Esophagus squamous epithelium (tissue), 5 donors: ENCODE measurements around the gene RPTOR. TPM values are rescaled to one million over a fixed set of nuclear protein-coding genes. Genes with fewer than 3 reads are reported as not detected.
"Not testable (repeated sequence)": the region's sequence is repeated elsewhere in the genome, so short reads cannot be mapped to it uniquely, and the experiment has no call there.

Source experiments
- DNase-seq: peaks from one replicate; lab custom pipeline; 2025; lab: John Stamatoyannopoulos, UW
- H3K27ac ChIP-seq, 4 donors: fragments of 200-600 bp; sonication (generic); one replicate each; pipeline ENCODE4 v1.5.1; 2016 to 2019; ENCODE audit warnings: mild to moderate bottlenecking in 1 of 4
- H3K27me3 ChIP-seq, 4 donors: fragments of 200-600 bp; sonication (generic); 1 replicate in 3 of 4; 2 replicates in 1 of 4; pipeline versions ENCODE4 v1.5.1 to v1.6.0; 2017 to 2021; ENCODE audit warnings: antibody characterized with exemption in 1 of 4
- H3K36me3 ChIP-seq, 3 donors: fragments of 200-600 bp; sonication (generic); one replicate each; pipeline ENCODE4 v1.5.1; 2016 to 2019
- H3K4me1 ChIP-seq, 3 donors: fragments of 200-600 bp; sonication (generic); one replicate each; pipeline ENCODE4 v1.5.1; 2017 to 2019
- H3K4me3 ChIP-seq, 4 donors: fragments of 200-600 bp; sonication (generic); 1 replicate in 3 of 4; 2 replicates in 1 of 4; pipeline ENCODE4 v1.5.1; 2016 to 2019; ENCODE audit warnings: mild to moderate bottlenecking in 2 of 4, moderate library complexity in 1 of 4
- H3K9me3 ChIP-seq, 3 donors: fragments of 200-600 bp; sonication (generic); one replicate each; pipeline ENCODE4 v1.5.1; 2016 to 2019
- CTCF ChIP-seq, 6 experiments: fragments of 450-650 bp in 4 of 6; fragments of 200-600 bp in 2 of 6; sonication (generic) in 2 of 6; IDR thresholded peaks; one replicate each; pipeline ENCODE4 v1.5.1; 2016 to 2019; ENCODE audit warnings: antibody characterized with exemption in 6 of 6, mild to moderate bottlenecking in 4 of 6, moderate library complexity in 4 of 6
- POLR2A ChIP-seq, 4 donors: fragments of 450-650 bp; IDR thresholded peaks; one replicate each; pipeline ENCODE4 v1.6.1; 2017; ENCODE audit warnings: antibody characterized with exemption in 4 of 4, mild to moderate bottlenecking in 4 of 4, moderate library complexity in 3 of 4
- WGBS, 2 donors: methylation state at CpG; one replicate each; pipeline ENCODE4 v1.1.5; 2018; 5-methylcytosine and 5-hydroxymethylcytosine counted together
- intact Hi-C: fragments of 100-400 bp; cut with DNase I; formaldehyde crosslinking; loops from one replicate; pipeline ENCODE4 v1.15.0; 2022
- total RNA-seq, 4 donors: library from RNA; depleted of rRNA; stranded (reverse); fragments of >200 nt; gene quantifications; one replicate each; pipeline ENCODE4 v1.1.0, GENCODE V29; 2016
- donor health status: DM: yes; HTN: yes; CAD: no.

The RPTOR gene
- total RNA-seq, 4 donors from 2014 or later: 11.7 to 27.8 (median 22.8) TPM

- Histone ChIP-seq H3K9me3 (no peaks in the 10 kb centered on the region), H3K27me3 (no peaks in the 10 kb centered on the region), H3K4me3 (no peak overlapping the region), H3K27ac (no peak overlapping the region), H3K36me3 (peaks cover 0 to 10% (median 0%) of the 10 kb centered on the region in 3 donors), H3K4me1 (no peaks in the 10 kb centered on the region)
- no peak for TF ChIP-seq CTCF (IDR thresholded peaks at IDR 0.05)
- TF ChIP-seq POLR2A (IDR thresholded peaks at IDR 0.05): no peak
- WGBS, 2 donors: 54 to 92% methylated on average over 10 to 13 of the region's 25 CpGs
- no peak for DNase-seq
- intact Hi-C loops: no loop called here
Observed at GRCh38 chr17:80621335-80621996, 76.8 kb downstream of the RPTOR start.

- 36 to 56% methylated on average over 2 to 3 of the region's 3 CpGs for WGBS, 2 donors
- H3K36me3 ChIP-seq: peaks cover 0 to 15% (median 0%) of the 10 kb centered on the region in 3 donors
- TF ChIP-seq POLR2A (IDR thresholded peaks at IDR 0.05): no peak
- no peak for TF ChIP-seq CTCF (IDR thresholded peaks at IDR 0.05)
- H3K4me1 ChIP-seq: no peaks in the 10 kb centered on the region
- no peaks in the 10 kb centered on the region for H3K9me3 ChIP-seq
- intact Hi-C loops: no loop called here
- H3K27me3 ChIP-seq: no peaks in the 10 kb centered on the region
- no peak overlapping the region for H3K27ac ChIP-seq
- no peak overlapping the region for H3K4me3 ChIP-seq
- DNase-seq: no peak
Observed at GRCh38 chr17:80621997-80622357, 77.3 kb downstream of the RPTOR start.

GRCh38 chr17:80624864-80625263 is 80.2 kb downstream of the RPTOR start:
- TF ChIP-seq POLR2A (IDR thresholded peaks at IDR 0.05): no peak
- TF ChIP-seq CTCF (IDR thresholded peaks at IDR 0.05): no peak
- no peaks in the 10 kb centered on the region for H3K27me3 ChIP-seq
- 90% methylated on average over 13 to 14 of the region's 14 CpGs for WGBS, 2 donors

GRCh38 chr17:80625627-80626026 is 81.0 kb downstream of the RPTOR start:
- H3K9me3 ChIP-seq: no peaks in the 10 kb centered on the region
- TF ChIP-seq CTCF (IDR thresholded peaks at IDR 0.05) (no peak), POLR2A (IDR thresholded peaks at IDR 0.05) (no peak)
- H3K4me3 ChIP-seq: no peak overlapping the region
- intact Hi-C loops: no loop called here
- 76 to 88% methylated on average over 6 to 14 of the region's 14 CpGs for WGBS, 2 donors
- no peaks in the 10 kb centered on the region for H3K4me1 ChIP-seq
- no peak for DNase-seq
- no peak overlapping the region for H3K27ac ChIP-seq
- H3K36me3 ChIP-seq: peaks cover 0 to 17% (median 0%) of the 10 kb centered on the region in 3 donors
- H3K27me3 ChIP-seq: no peaks in the 10 kb centered on the region

More at GRCh38 chr17:80624864-80625263, 80.2 kb downstream of the RPTOR start:
- Histone ChIP-seq H3K27ac (no peak overlapping the region), H3K36me3 (peaks cover 0 to 17% (median 0%) of the 10 kb centered on the region in 3 donors), H3K9me3 (no peaks in the 10 kb centered on the region), H3K4me1 (no peaks in the 10 kb centered on the region), H3K4me3 (no peak overlapping the region)
- intact Hi-C loops: no loop called here
- no peak for DNase-seq

- H3K9me3 ChIP-seq, H3K27ac ChIP-seq, H3K4me3 ChIP-seq, H3K27me3 ChIP-seq, H3K4me1 ChIP-seq, intact Hi-C loops, DNase-seq: not testable (repeated sequence)
- H3K36me3 ChIP-seq: peaks cover 0 to 17% (median 0%) of the 10 kb centered on the region in 3 donors
- 85 to 95% methylated on average over 7 of the region's 7 CpGs for WGBS, 2 donors
Observed at GRCh38 chr17:80628881-80629280, 84.2 kb downstream of the RPTOR start.
